COLO668 (cell line): ENCODE measurements around the gene FLT3LG.

ENCODE experiments used
- DNase-seq: peaks from one replicate; lab custom pipeline; 2025; ENCODE audit not compliant: unreplicated experiment; lab: John Stamatoyannopoulos, UW

The FLT3LG gene

GRCh38 chr19:49487277-49488045 is 13.4 kb downstream of the FLT3LG start, which contains the start of gene RPL13A:
Gene RPL13A (plus strand): TSS chr19:49487608. CDS start chr19:49487630, 22 bp downstream.
- peak; percentile 99 for DNase-seq

- DNase-seq = no peak
Observed at GRCh38 chr19:49488046-49488862, 14.2 kb downstream of the FLT3LG start.

- no peak for DNase-seq
Observed at GRCh38 chr19:49488863-49489537, 15.0 kb downstream of the FLT3LG start.

- no peak for DNase-seq
Observed at GRCh38 chr19:49489601-49490167, 15.7 kb downstream of the FLT3LG start.

- DNase-seq = no peak
Observed at GRCh38 chr19:49490287-49491029, 16.4 kb downstream of the FLT3LG start.

GRCh38 chr19:49491030-49491803 is 17.2 kb downstream of the FLT3LG start:
- no peak for DNase-seq

GRCh38 chr19:49491804-49492572 is 18.0 kb downstream of the FLT3LG start:
- no peak for DNase-seq

GRCh38 chr19:49492573-49493405 is 18.8 kb downstream of the FLT3LG start:
- DNase-seq = no peak

- no peak for DNase-seq
Observed at GRCh38 chr19:49496574-49497008, 22.6 kb downstream of the FLT3LG start.

- peak; percentile 57 for DNase-seq
Observed at GRCh38 chr19:49497047-49497788, 23.2 kb downstream of the FLT3LG start.

- no peak for DNase-seq
Observed at GRCh38 chr19:49497789-49498103, 23.7 kb downstream of the FLT3LG start.

- DNase-seq = no peak
Observed at GRCh38 chr19:49498475-49498874, 24.5 kb downstream of the FLT3LG start.

- DNase-seq = no peak
Observed at GRCh38 chr19:49499030-49499670, 25.1 kb downstream of the FLT3LG start.

- peak; percentile 63 for DNase-seq
Observed at GRCh38 chr19:49502866-49503581, 29.0 kb downstream of the FLT3LG start.

GRCh38 chr19:49503582-49503962 is 29.6 kb downstream of the FLT3LG start:
- no peak for DNase-seq

GRCh38 chr19:49506575-49507105 is 32.6 kb downstream of the FLT3LG start:
- peak; percentile 67 for DNase-seq
